ENCODE measurements around the gene PDE4B.

Gene PDE4B

GRCh38 chr1:66182551-66183178 is 390.0 kb downstream of the PDE4B start:
- no peak for DNase-seq (ENCODE audit: low read depth in 2 of 2)

GRCh38 chr1:66183400-66183799 is 390.7 kb downstream of the PDE4B start:
- DNase-seq (ENCODE audit: low read depth in 2 of 2), result no peak

GRCh38 chr1:66197120-66197519 is 404.4 kb downstream of the PDE4B start:
- no peak for DNase-seq (ENCODE audit: low read depth in 2 of 2)

GRCh38 chr1:66197785-66198184 is 405.1 kb downstream of the PDE4B start:
- DNase-seq (ENCODE audit: low read depth in 2 of 2), result no peak

GRCh38 chr1:66206563-66207144 is 414.0 kb downstream of the PDE4B start:
- DNase-seq (ENCODE audit: low read depth in 2 of 2), result no peak

- DNase-seq (ENCODE audit: low read depth in 2 of 2), result no peak
Observed at GRCh38 chr1:66207484-66207883, 414.8 kb downstream of the PDE4B start.

GRCh38 chr1:66208632-66209031 is 415.9 kb downstream of the PDE4B start:
- DNase-seq (ENCODE audit: low read depth in 2 of 2), result no peak

GRCh38 chr1:66210635-66211244 is 418.0 kb downstream of the PDE4B start:
- DNase-seq (ENCODE audit: low read depth in 2 of 2), result no peak

- DNase-seq (ENCODE audit: low read depth in 2 of 2), result no peak
Observed at GRCh38 chr1:66211521-66211920, 418.8 kb downstream of the PDE4B start.

- no peak for DNase-seq (ENCODE audit: low read depth in 2 of 2)
Observed at GRCh38 chr1:66213491-66213890, 420.8 kb downstream of the PDE4B start.

- DNase-seq (ENCODE audit: low read depth in 2 of 2), result no peak
Observed at GRCh38 chr1:66214901-66215300, 422.2 kb downstream of the PDE4B start.

- DNase-seq (ENCODE audit: low read depth in 2 of 2), result no peak
Observed at GRCh38 chr1:66217021-66217420, 424.3 kb downstream of the PDE4B start.

- DNase-seq (ENCODE audit: low read depth in 2 of 2), result no peak
Observed at GRCh38 chr1:66217561-66217960, 424.9 kb downstream of the PDE4B start.

GRCh38 chr1:66220477-66220876 is 427.8 kb downstream of the PDE4B start:
- DNase-seq (ENCODE audit: low read depth in 2 of 2), result no peak

- DNase-seq (ENCODE audit: low read depth in 2 of 2), result no peak
Observed at GRCh38 chr1:66223681-66224080, 431.0 kb downstream of the PDE4B start.

- no peak for DNase-seq (ENCODE audit: low read depth in 2 of 2)
Observed at GRCh38 chr1:66226985-66227384, 434.3 kb downstream of the PDE4B start.

- no peak for DNase-seq (ENCODE audit: low read depth in 2 of 2)
Observed at GRCh38 chr1:66227966-66228365, 435.3 kb downstream of the PDE4B start.

GRCh38 chr1:66231217-66231616 is 438.5 kb downstream of the PDE4B start:
- DNase-seq (ENCODE audit: low read depth in 2 of 2), result no peak

GRCh38 chr1:66231681-66232463 is 439.2 kb downstream of the PDE4B start:
- no peak for DNase-seq (ENCODE audit: low read depth in 2 of 2)

GRCh38 chr1:66237042-66237441 is 444.3 kb downstream of the PDE4B start:
- no peak for DNase-seq (ENCODE audit: low read depth in 2 of 2)

- no peak for DNase-seq (ENCODE audit: low read depth in 2 of 2)
Observed at GRCh38 chr1:66237722-66238479, 445.2 kb downstream of the PDE4B start.

GRCh38 chr1:66239834-66240233 is 447.1 kb downstream of the PDE4B start:
- no peak for DNase-seq (ENCODE audit: low read depth in 2 of 2)

All from stimulated activated CD8-positive, alpha-beta memory T cell treated with anti-CD3 and anti-CD28 coated beads, Interleukin-7, amount 100 ng/mL, for 1 hour (primary cell).